BE2C (cell line): ENCODE results near the gene MYRIP.

Source experiments
- DNase-seq: peaks from one replicate; pipeline ENCODE4 v3.0.0-alpha.2; 2020
- H3K27me3 ChIP-seq: fragments of 250-450 bp; sonication (Bioruptor Pico); 2 replicates; pipeline ENCODE4 v1.5.1; 2020; ENCODE audit warnings: mild to moderate bottlenecking
- H3K36me3 ChIP-seq: fragments of 250-450 bp; sonication (Bioruptor Pico); 2 replicates; pipeline ENCODE4 v1.5.1; 2020; ENCODE audit warnings: mild to moderate bottlenecking
- H3K4me1 ChIP-seq: fragments of 250-450 bp; sonication (Bioruptor Pico); 2 replicates; pipeline ENCODE4 v1.5.1; 2020
- H3K4me3 ChIP-seq: 2 replicates; pipeline ENCODE4 v1.5.1; 2011; ENCODE audit warnings: low read depth, low read length
- H3K9me3 ChIP-seq: fragments of 250-450 bp; sonication (Bioruptor Pico); 2 replicates; pipeline ENCODE4 v1.5.1; 2020
- CTCF ChIP-seq: IDR thresholded peaks from 2 replicates; pipeline ENCODE4 v1.5.1; 2012; ENCODE audit warnings: mild to moderate bottlenecking, low read depth, low read length

MYRIP gene

DNA sequence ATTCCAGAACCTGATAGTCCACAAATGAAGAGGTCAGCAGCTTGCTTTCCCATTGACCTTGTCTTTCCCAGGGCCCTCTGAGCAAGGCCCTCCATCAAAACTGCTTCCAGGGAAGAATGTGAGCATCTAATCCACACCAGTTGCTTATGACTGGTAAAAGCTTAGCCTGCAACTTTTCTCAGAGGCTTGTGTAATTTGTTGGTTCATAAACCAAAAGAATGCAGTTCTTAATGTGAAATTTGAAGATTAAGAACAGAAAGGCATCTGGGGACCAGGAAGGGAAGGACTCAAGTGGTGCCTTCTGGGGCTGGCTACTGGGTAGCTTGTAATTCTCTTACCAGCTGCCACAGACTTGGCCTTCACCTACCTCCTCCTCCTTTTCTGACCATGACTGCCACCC lies 439.2 kb downstream of the MYRIP start:
- H3K4me3 ChIP-seq, result no peak overlapping the region
- no peaks in the 10 kb centered on the region for H3K9me3 ChIP-seq
- no peak for TF ChIP-seq CTCF
- H3K4me1 ChIP-seq, result no peaks in the 10 kb centered on the region
- no peaks in the 10 kb centered on the region for H3K36me3 ChIP-seq
- H3K27me3 ChIP-seq, result no peaks in the 10 kb centered on the region
- DNase-seq, result no peak

DNA sequence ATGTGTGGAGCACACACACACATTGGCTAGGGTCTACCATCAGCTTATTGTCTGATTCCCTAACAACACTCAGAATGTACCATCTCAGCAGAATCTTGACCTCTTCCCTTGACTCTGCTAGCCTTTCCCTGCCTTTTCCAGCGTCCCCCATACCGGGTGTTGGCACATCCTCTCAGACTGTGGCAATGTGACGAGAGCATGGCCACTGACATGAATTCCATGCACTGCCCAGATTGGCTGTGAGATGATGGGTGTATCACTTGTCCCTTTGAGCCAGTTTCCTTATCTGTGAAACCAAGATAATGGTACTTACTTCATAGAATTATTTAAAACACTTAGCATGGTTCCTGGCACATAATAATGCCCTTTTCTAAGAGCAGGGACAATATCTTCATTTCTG lies 439.8 kb downstream of the MYRIP start:
- DNase-seq, result no peak
- TF ChIP-seq CTCF, result no peak
- H3K4me3 ChIP-seq, result no peak overlapping the region
- H3K36me3 ChIP-seq, result no peaks in the 10 kb centered on the region
- H3K27me3 ChIP-seq, result no peaks in the 10 kb centered on the region
- no peaks in the 10 kb centered on the region for H3K9me3 ChIP-seq
- H3K4me1 ChIP-seq, result no peaks in the 10 kb centered on the region

GRCh38 chr3:40254491-40254890 lies 445.1 kb downstream of the MYRIP start:
- no peak overlapping the region for H3K4me3 ChIP-seq
- DNase-seq, result no peak
- no peaks in the 10 kb centered on the region for H3K4me1 ChIP-seq
- no peak for TF ChIP-seq CTCF
- no peaks in the 10 kb centered on the region for H3K9me3 ChIP-seq
- H3K27me3 ChIP-seq, result no peaks in the 10 kb centered on the region
- H3K36me3 ChIP-seq, result no peaks in the 10 kb centered on the region

- TF ChIP-seq CTCF, result no peak
- Histone ChIP-seq H3K9me3 (no peaks in the 10 kb centered on the region), H3K27me3 (no peaks in the 10 kb centered on the region), H3K36me3 (no peaks in the 10 kb centered on the region), H3K4me3 (no peak overlapping the region), H3K4me1 (no peaks in the 10 kb centered on the region)
- no peak for DNase-seq
Observed at GRCh38 chr3:40254891-40255290, 445.5 kb downstream of the MYRIP start.

GRCh38 chr3:40255532-40255931 lies 446.1 kb downstream of the MYRIP start:
- no peaks in the 10 kb centered on the region for H3K4me1 ChIP-seq
- no peaks in the 10 kb centered on the region for H3K9me3 ChIP-seq
- DNase-seq, result no peak
- TF ChIP-seq CTCF, result no peak
- no peaks in the 10 kb centered on the region for H3K27me3 ChIP-seq
- no peaks in the 10 kb centered on the region for H3K36me3 ChIP-seq
- H3K4me3 ChIP-seq, result no peak overlapping the region

DNA sequence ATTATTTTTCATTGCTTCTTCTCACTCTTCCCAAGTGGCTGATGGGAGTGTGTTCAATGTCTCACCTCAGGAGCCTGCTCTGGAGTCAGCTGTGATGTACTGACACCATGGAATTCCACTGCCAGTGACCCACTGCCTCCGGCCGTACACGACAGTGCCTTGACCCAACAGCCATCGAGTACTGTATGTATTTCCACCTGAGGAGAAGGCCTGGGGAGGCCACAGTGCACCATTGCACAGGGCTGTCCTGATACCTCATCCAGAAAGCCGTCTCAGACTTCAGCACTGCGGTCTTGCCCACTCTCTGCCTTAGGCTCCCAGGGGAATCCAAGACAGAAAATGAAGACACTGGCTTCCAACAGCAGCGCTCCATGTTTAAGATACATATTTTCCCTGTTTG lies 448.7 kb downstream of the MYRIP start:
- no peak overlapping the region for H3K4me3 ChIP-seq
- no peaks in the 10 kb centered on the region for H3K27me3 ChIP-seq
- no peaks in the 10 kb centered on the region for H3K9me3 ChIP-seq
- H3K4me1 ChIP-seq, result no peaks in the 10 kb centered on the region
- TF ChIP-seq CTCF, result no peak
- no peak for DNase-seq
- no peaks in the 10 kb centered on the region for H3K36me3 ChIP-seq
